NCI-H460 (cell line): ENCODE results near the gene FAS. TPM values are rescaled to one million over a fixed set of nuclear protein-coding genes. Genes with fewer than 3 reads are reported as not detected.
"Not testable (repeated sequence)": the region's sequence is repeated elsewhere in the genome, so short reads cannot be mapped to it uniquely, and the experiment has no call there.

Source experiments
- DNase-seq: peaks from one replicate; pipeline ENCODE4 v3.0.0-alpha.2; 2016; ENCODE audit warnings: low read depth; ENCODE audit errors: extremely low read depth
- total RNA-seq: library from RNA; depleted of rRNA; stranded (reverse); fragments of >200 nt; shearing (Covaris generic); gene quantifications from 2 replicates; pipeline ENCODE4 v1.2.3, GENCODE V29; 2014

Gene FAS
- total RNA-seq, 1 experiment from 2014 or later, result 16.2 TPM

- peak; percentile 26 for DNase-seq
Measured at GRCh38 chr10:88991161-88991898, 732 bp downstream of the FAS start.

DNA sequence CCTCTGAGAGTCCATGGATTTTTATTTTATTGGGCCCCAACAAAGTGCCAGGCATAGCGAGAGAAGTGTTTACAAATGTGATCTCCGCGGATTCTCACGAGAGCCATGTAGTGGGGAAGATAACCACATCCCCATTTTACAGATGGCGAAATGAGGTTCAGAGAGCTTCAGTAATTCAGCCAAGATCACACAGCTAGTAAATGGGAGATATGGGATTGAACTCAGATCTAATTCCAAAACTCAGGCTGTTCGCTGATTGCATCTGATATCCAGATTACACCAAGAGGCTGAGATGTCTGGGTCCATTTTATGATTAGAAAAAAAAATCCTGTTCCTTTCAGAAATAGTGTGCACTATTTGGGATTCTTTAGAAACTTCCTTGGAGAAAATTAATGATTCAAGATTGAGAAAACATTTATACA, 1.3 kb downstream of the FAS start:
- no peak for DNase-seq

GRCh38 chr10:88992921-88993524, 2.4 kb downstream of the FAS start:
- no peak for DNase-seq

DNA sequence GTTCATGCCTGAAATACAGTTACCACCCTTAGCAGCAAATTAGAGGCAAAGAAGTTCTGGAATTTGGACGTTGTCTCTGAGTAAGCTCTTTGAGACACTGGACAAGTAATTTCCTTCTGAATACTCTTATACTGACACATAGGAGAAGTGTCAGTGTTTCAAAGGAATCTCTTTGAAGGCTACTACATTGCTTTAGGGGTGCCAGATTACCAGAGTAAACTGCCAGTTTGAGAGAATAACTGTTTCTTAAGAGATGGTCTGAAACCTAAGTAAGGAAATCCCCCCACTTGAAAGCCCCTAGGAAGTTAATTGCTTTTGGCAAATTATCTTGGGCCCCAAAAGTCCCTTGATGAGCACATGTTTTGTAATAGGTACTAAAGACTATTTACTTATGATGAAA, 3.4 kb downstream of the FAS start:
- no peak for DNase-seq

DNA sequence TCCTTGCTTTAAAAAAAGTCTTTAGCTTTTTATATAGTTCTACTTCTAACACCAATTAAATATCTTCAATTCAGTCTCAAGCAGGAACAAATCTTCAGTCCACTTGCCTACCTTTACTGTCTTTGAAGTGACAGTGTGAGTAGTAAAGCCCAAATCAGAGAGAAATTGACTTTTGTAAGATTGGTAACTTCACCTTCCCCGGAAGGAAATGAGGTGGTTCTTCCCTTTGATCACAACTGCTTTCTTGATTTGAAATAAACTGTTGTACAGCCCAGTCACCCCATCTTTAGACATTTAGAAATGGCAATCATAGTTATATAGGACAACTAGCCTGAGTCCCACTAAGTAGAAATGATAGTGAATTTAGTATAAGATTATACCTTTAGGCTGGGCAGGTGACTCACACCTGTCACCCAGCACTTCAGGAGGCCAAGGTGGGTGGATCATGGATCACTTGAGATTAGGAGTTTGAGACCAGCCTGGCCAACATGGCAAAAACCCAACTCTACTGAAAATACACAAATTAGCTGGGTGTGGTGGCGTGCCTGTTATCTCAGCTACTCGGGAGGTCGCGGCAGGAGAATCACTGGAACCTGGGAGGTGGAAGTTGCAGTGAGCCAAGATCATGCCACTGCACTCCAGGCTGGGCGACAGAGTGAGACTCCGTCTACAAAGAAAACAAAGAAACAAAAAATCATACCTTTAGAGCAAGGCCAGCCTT, 4.7 kb downstream of the FAS start:
- no peak for DNase-seq

GRCh38 chr10:88996927-88997326, 6.3 kb downstream of the FAS start:
- DNase-seq, result no peak

DNA sequence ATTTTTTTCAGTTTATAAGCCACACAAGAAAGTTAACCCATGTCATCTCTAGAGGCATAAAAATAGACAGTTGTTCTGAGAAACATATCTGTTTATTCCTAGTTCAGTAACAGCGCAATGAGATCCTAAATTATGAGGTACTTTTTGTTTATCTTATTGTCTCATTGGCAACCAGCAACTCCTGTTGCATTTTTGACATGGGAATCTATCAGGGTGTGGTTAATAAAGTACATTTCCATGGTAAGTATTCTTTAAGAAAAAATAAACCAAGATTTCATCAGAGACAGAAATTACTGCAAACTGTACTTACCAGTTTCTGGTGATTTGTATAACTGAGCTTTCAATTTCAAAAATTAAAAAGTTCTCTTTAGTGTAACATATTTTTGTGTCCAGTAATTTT, 9.0 kb downstream of the FAS start:
- DNase-seq, result no peak

GRCh38 chr10:89001024-89001728, 10.6 kb downstream of the FAS start:
- DNase-seq, result no peak

GRCh38 chr10:89001729-89002072, 11.1 kb downstream of the FAS start:
- DNase-seq, result no peak

DNA sequence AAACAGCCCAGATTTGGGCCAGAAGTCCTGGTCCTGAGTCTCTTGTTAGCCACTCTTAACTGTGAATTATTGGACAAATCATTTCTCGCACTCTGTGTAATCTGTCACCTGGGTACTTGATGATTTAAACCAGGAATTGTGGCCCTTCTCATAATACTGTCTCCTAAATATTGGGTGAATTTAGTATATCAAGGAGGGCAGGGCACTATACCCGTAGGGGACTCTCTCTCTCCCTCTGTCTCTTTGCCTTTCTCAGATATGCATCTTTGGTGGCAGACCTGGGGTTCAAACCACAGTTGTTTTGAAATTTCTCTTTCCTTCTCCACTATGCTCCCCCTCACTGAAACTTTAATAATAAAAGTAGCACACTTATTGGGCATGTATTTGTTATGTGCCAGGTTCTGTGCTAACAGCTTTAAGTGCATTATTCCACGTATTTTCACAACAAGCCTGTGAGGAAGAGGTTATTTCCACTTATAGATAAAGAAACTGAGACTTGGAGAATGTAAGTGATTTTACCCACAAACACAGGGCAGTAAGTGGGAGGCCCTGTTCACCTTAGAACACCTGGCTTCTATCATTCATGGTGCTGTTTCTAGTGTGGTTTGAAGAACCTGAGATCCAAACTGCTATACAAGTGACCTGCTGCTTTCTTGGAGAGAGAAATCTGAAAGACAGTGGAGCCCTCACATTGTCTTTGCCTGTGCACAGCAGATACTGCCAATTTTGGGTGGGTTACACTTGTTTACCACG, 11.8 kb downstream of the FAS start:
- DNase-seq, result no peak

DNA sequence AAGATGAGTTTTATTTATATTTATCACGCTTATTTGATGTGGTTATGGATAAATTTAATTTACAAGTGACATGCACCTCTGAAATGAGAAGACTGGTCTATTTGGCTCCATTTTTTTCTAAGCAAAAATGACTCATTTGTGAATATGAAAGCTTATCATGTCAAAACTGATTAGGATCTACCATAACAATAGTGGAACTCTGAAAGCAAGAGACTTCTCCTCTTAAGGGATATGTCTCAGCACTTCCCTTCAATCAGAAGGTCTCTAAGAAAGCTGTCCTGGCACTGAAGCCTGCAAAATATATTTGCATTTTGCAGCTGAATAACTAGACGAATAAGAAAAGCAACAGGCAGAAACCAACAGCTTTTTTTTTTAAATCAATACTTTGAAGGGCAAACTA, 12.7 kb downstream of the FAS start:
- DNase-seq, result no peak

- DNase-seq, result no peak
Measured at GRCh38 chr10:89007129-89007893, 16.7 kb downstream of the FAS start.

DNA sequence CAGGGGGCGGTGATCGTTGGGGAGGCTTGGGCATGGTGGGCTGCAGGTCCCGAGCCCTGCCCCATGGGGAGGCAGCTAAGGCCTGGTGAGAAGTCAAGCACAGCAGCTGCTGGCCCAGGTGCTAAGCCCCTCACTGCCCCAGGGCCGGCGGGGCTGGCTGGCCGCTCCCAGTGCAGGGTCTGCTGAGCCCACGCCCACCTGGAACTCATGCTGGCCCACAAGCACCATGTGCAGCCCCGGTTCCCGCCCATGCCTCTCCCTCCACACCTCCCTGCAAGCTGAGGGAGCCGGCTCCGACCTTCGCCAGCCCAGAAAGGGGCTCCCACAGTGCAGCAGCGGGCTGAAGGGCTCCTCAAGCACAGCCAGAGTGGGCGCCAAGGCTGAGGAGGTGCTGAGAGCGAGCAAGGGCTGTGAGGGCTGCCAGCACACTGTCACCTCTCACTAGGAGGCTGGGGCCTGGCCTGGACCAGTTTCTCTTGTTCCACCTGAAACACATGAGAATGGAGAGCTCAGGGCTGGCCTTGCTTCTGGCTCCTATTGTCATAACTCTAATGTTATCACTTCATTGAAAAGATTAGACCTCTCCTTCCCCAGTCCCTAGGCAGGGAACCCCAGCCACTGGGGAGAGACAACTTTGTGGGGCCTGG, 28.2 kb downstream of the FAS start:
- not testable (repeated sequence) for DNase-seq

DNA sequence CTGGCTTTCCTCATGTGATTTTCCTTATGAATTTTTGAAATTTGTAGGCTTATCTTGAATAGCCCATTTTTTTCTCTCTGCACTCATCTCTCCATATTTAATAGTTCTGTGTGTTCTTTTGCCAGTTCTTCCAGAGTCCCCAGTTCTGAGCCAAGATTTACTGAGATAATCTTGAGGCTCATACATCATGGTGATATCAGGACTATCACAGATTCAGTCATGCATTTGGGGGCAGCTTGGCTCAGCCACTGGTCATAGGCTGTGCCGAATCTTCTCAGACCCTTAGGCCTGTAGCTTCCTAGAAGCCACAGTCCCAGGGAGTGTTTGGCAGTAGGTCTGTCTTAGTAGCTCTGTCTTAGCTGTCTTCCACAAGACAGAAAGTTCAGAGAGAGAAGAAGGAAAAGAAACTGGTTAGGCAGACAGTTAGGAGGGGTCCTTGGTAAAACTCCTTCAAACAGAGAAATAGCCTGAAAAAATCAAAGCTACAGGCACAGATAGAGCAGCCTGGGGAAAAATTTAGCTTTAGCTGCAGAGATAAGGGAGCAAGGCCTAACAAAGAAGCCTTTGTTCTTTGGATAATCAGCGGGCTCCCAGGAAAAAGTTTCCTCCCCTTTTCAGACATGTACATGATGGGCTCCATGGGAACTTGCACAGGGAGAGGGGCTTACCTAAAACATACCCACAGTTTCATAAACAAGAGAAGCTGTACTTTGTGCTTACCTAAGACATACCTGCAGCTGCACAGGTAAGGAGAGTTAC, 29.1 kb downstream of the FAS start:
- DNase-seq, result no peak

DNA sequence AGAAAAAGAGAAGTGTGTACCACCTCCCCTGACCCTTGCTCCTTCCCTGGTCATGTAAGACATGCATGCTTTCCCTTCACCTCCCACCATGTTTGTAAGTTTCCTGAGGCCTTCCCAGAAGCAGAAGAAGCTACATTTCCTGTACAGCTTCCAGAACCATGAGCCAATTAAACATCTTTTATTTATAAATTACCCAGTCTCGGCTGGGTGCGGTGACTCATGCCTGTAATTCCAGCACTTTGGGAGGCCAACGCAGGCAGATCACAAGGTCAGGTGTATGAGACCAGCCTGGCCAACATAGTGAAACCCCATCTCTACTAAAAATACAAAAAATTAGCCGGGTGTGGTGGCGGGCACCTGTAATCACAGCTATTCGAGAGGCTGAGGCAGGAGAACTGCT, 30.9 kb downstream of the FAS start:
- DNase-seq, result not testable (repeated sequence)

DNA sequence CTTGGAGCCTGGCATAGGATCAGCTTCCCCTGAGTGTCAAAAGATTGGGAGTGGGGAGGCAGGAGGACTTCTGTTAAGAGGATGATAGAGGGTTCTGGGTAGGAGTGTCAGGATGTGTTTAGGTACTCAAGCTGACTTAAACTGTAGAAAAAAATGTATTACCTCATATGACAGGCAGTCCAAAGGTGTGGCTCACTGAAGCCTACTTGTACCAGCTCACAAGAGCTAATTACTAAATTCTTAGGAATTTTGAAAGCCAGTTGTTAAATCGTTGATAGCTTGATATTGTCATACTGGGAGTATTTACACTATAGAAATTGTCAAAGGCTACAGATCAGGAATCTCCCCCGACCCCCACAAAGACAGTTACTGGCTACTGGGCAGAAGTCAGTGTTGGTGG, 32.1 kb downstream of the FAS start:
- DNase-seq, result no peak

DNA sequence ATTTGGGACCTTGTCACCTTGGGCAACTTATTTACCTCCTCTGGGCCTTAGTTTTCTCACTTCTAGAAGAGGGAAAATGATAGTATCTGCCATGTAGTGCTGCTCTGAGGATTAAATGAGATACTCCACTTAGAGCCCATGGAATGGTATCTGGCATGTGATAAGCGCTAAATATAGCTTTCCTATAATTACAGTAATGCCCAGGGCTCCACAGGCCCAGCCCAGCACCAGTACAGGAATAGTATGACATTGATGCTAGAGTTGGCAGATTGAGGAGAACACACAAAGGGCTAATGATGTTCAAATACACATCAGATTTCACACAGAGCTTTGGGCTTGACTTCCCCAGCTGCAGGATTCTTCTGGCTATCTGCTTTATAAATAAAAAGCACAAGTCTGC, 34.9 kb downstream of the FAS start:
- no peak for DNase-seq

GRCh38 chr10:89029181-89029580, 38.6 kb downstream of the FAS start:
- no peak for DNase-seq
